PC-3 (cell line): ENCODE data around the gene TMEM86A. TPM values are rescaled to one million over a fixed set of nuclear protein-coding genes. Genes with fewer than 3 reads are reported as not detected.

ENCODE experiments used
- ATAC-seq: fragments of 200-7000 bp; cut with Tn5 transposase; 2 replicates; pipeline ENCODE4 v1.9.1; 2020; ENCODE audit warnings: mild to moderate bottlenecking, moderate library complexity
- BruUV-seq: library from RNA; stranded (reverse); fragments of 400-500 nt; replicated peaks from 2 replicates; lab custom pipeline; 2021; lab: Mats Ljungman, UMichigan
- CTCF ChIA-PET: fragments of 300-600 bp; sonication (Branson Sonifier 250); formaldehyde crosslinking; loops from one replicate; lab custom pipeline; 2022; ENCODE audit warnings: antibody characterized with exemption; lab: Charles Lee
- POLR2A ChIA-PET: fragments of 300-600 bp; sonication (Branson Sonifier 250); formaldehyde crosslinking; loops from one replicate; lab custom pipeline; 2022; ENCODE audit warnings: antibody characterized with exemption; ENCODE audit not compliant: unreplicated experiment; lab: Charles Lee
- DNase-seq: peaks from one replicate; pipeline ENCODE4 v3.0.0-alpha.2; 2015
- H2AFZ ChIP-seq: fragments of 300-600 bp; sonication (generic); 2 replicates; pipeline ENCODE4 v1.6.0; 2016; ENCODE audit warnings: antibody characterized with exemption, low read length
- H3F3A ChIP-seq: fragments of 300-600 bp; sonication (generic); one replicate; pipeline ENCODE4 v1.6.0; 2017; ENCODE audit warnings: antibody characterized with exemption, low read length, control low read depth, mild to moderate bottlenecking; ENCODE audit not compliant: unreplicated experiment
- H3K27ac ChIP-seq: fragments of 300-600 bp; sonication (generic); 2 replicates; pipeline ENCODE4 v1.5.1; 2016; ENCODE audit warnings: mild to moderate bottlenecking, low read length
- H3K27me3 ChIP-seq: fragments of 300-600 bp; sonication (generic); 2 replicates; pipeline ENCODE4 v1.6.1; 2016; ENCODE audit warnings: low read length, mixed read lengths
- H3K36me3 ChIP-seq: fragments of 300-600 bp; sonication (generic); 2 replicates; pipeline ENCODE4 v1.6.1; 2016; ENCODE audit warnings: low read depth, mixed run types, low read length, mixed read lengths
- H3K4me1 ChIP-seq: fragments of 300-600 bp; sonication (generic); 2 replicates; pipeline ENCODE4 v1.5.1; 2016; ENCODE audit warnings: low read length; ENCODE audit not compliant: insufficient read depth
- H3K4me2 ChIP-seq: fragments of 300-600 bp; sonication (generic); 2 replicates; pipeline ENCODE4 v1.6.0; 2016; ENCODE audit warnings: low read length
- H3K4me3 ChIP-seq: fragments of 300-600 bp; sonication (generic); 2 replicates; pipeline ENCODE4 v1.5.1; 2016; ENCODE audit warnings: mild to moderate bottlenecking, low read length, mixed read lengths
- H3K79me2 ChIP-seq: fragments of 300-600 bp; sonication (generic); 2 replicates; pipeline ENCODE4 v1.6.1; 2017; ENCODE audit warnings: low read length, mixed read lengths
- H3K9ac ChIP-seq: fragments of 300-600 bp; sonication (generic); 2 replicates; pipeline ENCODE4 v1.6.0; 2016; ENCODE audit warnings: mild to moderate bottlenecking, low read length
- H3K9me2 ChIP-seq: fragments of 300-600 bp; sonication (generic); replicated peaks from 2 replicates; pipeline ENCODE4 v1.6.1; 2016; ENCODE audit warnings: mixed run types, low read length, mixed read lengths
- H3K9me3 ChIP-seq: fragments of 300-600 bp; sonication (generic); 2 replicates; pipeline ENCODE4 v1.6.1; 2016; ENCODE audit warnings: low read length, mixed read lengths
- H4K20me1 ChIP-seq: fragments of 300-600 bp; sonication (generic); 2 replicates; pipeline ENCODE4 v1.6.1; 2016; ENCODE audit warnings: low read length, mixed read lengths
- CTCF ChIP-seq: fragments of 300-600 bp; sonication (generic); conservative IDR thresholded peaks from 2 replicates; pipeline ENCODE4 v1.5.1; 2017; ENCODE audit warnings: antibody characterized with exemption, low read depth, mild to moderate bottlenecking, low read length
- EZH2 ChIP-seq: fragments of 300-600 bp; sonication (generic); IDR thresholded peaks from one replicate; pipeline ENCODE4 v1.6.1; 2017; ENCODE audit warnings: antibody characterized with exemption, mild to moderate bottlenecking, low read length; ENCODE audit not compliant: unreplicated experiment
- EZH2phosphoT487 ChIP-seq: fragments of 300-600 bp; sonication (generic); IDR thresholded peaks from 2 replicates; pipeline ENCODE4 v1.6.1; 2018; ENCODE audit warnings: mild to moderate bottlenecking, antibody characterized with exemption, low read length, borderline replicate concordance
- intact Hi-C: fragments of 100-400 bp; cut with micrococcal nuclease; formaldehyde crosslinking; loops from 2 replicates; pipeline ENCODE4 v1.9.0; 2023
- total RNA-seq: library from RNA; depleted of rRNA; stranded (reverse); fragments of >200 nt; gene quantifications from 2 replicates; pipeline ENCODE4 v1.2.3, GENCODE V29; 2014

The TMEM86A gene
- total RNA-seq, 1 experiment from 2014 or later: 1.6 TPM

GRCh38 chr11:18692941-18693760, 5.4 kb upstream of the TMEM86A start:
- Histone ChIP-seq H3K27me3 (no peaks in the 10 kb centered on the region), H3K79me2 (no peaks in the 10 kb centered on the region), H3K36me3 (no peaks in the 10 kb centered on the region), H2AFZ (no peak overlapping the region), H3K4me1 (peaks cover 6% of the 10 kb centered on the region; the same call in 1 of the 2 replicates), H3K9me3 (no peaks in the 10 kb centered on the region), H3F3A (no peaks in the 10 kb centered on the region), H3K9ac (no peak overlapping the region), H3K4me3 (no peak overlapping the region), H3K27ac (no peak overlapping the region), H3K9me2 (no peaks in the 10 kb centered on the region), H4K20me1 (no peaks in the 10 kb centered on the region), H3K4me2 (no peak overlapping the region)
- POLR2A ChIA-PET: no interaction called here
- ATAC-seq (no peak; the same call in 1 of the 2 replicates), DNase-seq (no peak)
- TF ChIP-seq EZH2: no peak
- no peak for TF ChIP-seq CTCF
- no peak for TF ChIP-seq EZH2phosphoT487
- BruUV-seq: no TSS peak
- CTCF ChIA-PET: no interaction called here
- intact Hi-C loops: no loop called here

- intact Hi-C loops: no loop called here
- H2AFZ ChIP-seq: no peak overlapping the region
- H3K79me2 ChIP-seq: no peaks in the 10 kb centered on the region
- H4K20me1 ChIP-seq: no peaks in the 10 kb centered on the region
- ATAC-seq (no peak), DNase-seq (peak; percentile 22)
- H3K9me2 ChIP-seq: no peaks in the 10 kb centered on the region
- H3K9me3 ChIP-seq: no peaks in the 10 kb centered on the region
- H3F3A ChIP-seq: no peaks in the 10 kb centered on the region
- no peaks in the 10 kb centered on the region for H3K27me3 ChIP-seq
- ChIA-PET POLR2A (no interaction called here), CTCF (no interaction called here)
- H3K4me1 ChIP-seq: peaks cover 17% of the 10 kb centered on the region
- no peak overlapping the region for H3K9ac ChIP-seq
- H3K27ac ChIP-seq: no peak overlapping the region
- no peak overlapping the region for H3K4me3 ChIP-seq
- TF ChIP-seq EZH2: no peak
- TF ChIP-seq EZH2phosphoT487: no peak
- no peak for TF ChIP-seq CTCF
- H3K4me2 ChIP-seq: no peak overlapping the region
- H3K36me3 ChIP-seq: no peaks in the 10 kb centered on the region
- no TSS peak for BruUV-seq
These were observed 1.8 kb upstream of the TMEM86A start for GRCh38 chr11:18696638-18697225.

- Histone ChIP-seq H3K9me3 (no peaks in the 10 kb centered on the region), H3K9ac (no peak overlapping the region), H3K36me3 (no peaks in the 10 kb centered on the region), H3F3A (no peaks in the 10 kb centered on the region), H3K4me1 (peaks cover 17% of the 10 kb centered on the region), H3K27me3 (no peaks in the 10 kb centered on the region), H3K27ac (no peak overlapping the region), H3K4me3 (no peak overlapping the region), H3K79me2 (no peaks in the 10 kb centered on the region), H4K20me1 (no peaks in the 10 kb centered on the region), H2AFZ (peak overlapping the region; percentile 82; the same call in 1 of the 2 replicates), H3K4me2 (peak overlapping the region; percentile 98; the same call in 1 of the 2 replicates), H3K9me2 (no peaks in the 10 kb centered on the region)
- ChIA-PET POLR2A (no interaction called here), CTCF (no interaction called here)
- TF ChIP-seq CTCF: no peak
- TF ChIP-seq EZH2: no peak
- no peak for TF ChIP-seq EZH2phosphoT487
- intact Hi-C loops: no loop called here
- ATAC-seq (no peak), DNase-seq (no peak)
- no TSS peak for BruUV-seq
These were observed 1.0 kb upstream of the TMEM86A start for GRCh38 chr11:18697576-18697975.
